Fibroblast of lung (primary cell): ENCODE data around the gene SENP8. TPM values are rescaled to one million over a fixed set of nuclear protein-coding genes. Genes with fewer than 3 reads are reported as not detected.

ENCODE experiments used
- DNase-seq, 2 donors: peaks; one replicate each; pipeline versions ENCODE4 v3.0.0 to v3.0.0-alpha.2; 2010; ENCODE audit warnings: low read depth in 2 of 2
- H2AFZ ChIP-seq: 2 replicates; pipeline ENCODE4 v1.5.1; 2012; ENCODE audit warnings: low read length, control low read depth, inconsistent platforms
- H3K27ac ChIP-seq: 2 replicates; pipeline ENCODE4 v1.5.1; 2011; ENCODE audit warnings: low read length, control low read depth; ENCODE audit not compliant: insufficient read depth
- H3K27me3 ChIP-seq: 2 replicates; pipeline ENCODE4 v1.5.1; 2011; ENCODE audit warnings: mild to moderate bottlenecking, low read length; ENCODE audit not compliant: control insufficient read depth, insufficient read depth
- H3K36me3 ChIP-seq: 2 replicates; pipeline ENCODE4 v1.5.1; 2011; ENCODE audit warnings: low read length; ENCODE audit not compliant: control insufficient read depth, insufficient read depth
- H3K4me1 ChIP-seq: 2 replicates; pipeline ENCODE4 v1.5.1; 2011; ENCODE audit warnings: low read length; ENCODE audit not compliant: control insufficient read depth, insufficient read depth; ENCODE audit errors: extremely low read depth
- H3K4me2 ChIP-seq: 2 replicates; pipeline ENCODE4 v1.5.1; 2011; ENCODE audit warnings: low read length, control low read depth; ENCODE audit not compliant: insufficient read depth; ENCODE audit errors: extremely low read depth
- H3K4me3 ChIP-seq, 4 experiments: fragments of 200-600 bp in 1 of 4; sonication (generic) in 1 of 4; replicated peaks in 1 of 4; 2 replicates each; pipeline ENCODE4 v1.5.1; 2011 to 2016; ENCODE audit warnings: low read length in 4 of 4, low read depth in 3 of 4, mild to moderate bottlenecking in 3 of 4, control low read depth in 2 of 4, inconsistent platforms in 1 of 4, mixed read lengths in 1 of 4; ENCODE audit not compliant: insufficient read depth in 1 of 4; ENCODE audit errors: control extremely low read depth in 1 of 4
- H3K79me2 ChIP-seq: 2 replicates; pipeline ENCODE4 v1.5.1; 2012; ENCODE audit warnings: mild to moderate bottlenecking, low read length, inconsistent platforms; ENCODE audit not compliant: control insufficient read depth, insufficient read depth
- H3K9ac ChIP-seq: 2 replicates; pipeline ENCODE4 v1.5.1; 2011; ENCODE audit warnings: mild to moderate bottlenecking, low read length, control low read depth; ENCODE audit not compliant: insufficient read depth
- H3K9me3 ChIP-seq: 2 replicates; pipeline ENCODE4 v1.5.1; 2012; ENCODE audit warnings: low read depth, low read length; ENCODE audit not compliant: control insufficient read depth, insufficient read depth
- H4K20me1 ChIP-seq: 2 replicates; pipeline ENCODE4 v1.5.1; 2011; ENCODE audit warnings: low read length; ENCODE audit not compliant: control insufficient read depth, insufficient read depth; ENCODE audit errors: extremely low read depth
- EZH2 ChIP-seq: IDR thresholded peaks from 2 replicates; pipeline ENCODE4 v1.5.1; 2012; ENCODE audit warnings: low read length, control low read depth, mild to moderate bottlenecking; ENCODE audit errors: missing control alignments
- polyA plus RNA-seq, 2 donors: library from polyadenylated mRNA; depleted of rRNA in 1 of 2; stranded (reverse) in 1 of 2; unstranded in 1 of 2; fragments of >200 nt; gene quantifications; 2 replicates each; pipeline ENCODE4 v1.2.1, GENCODE V29; 2011 to 2012; ENCODE audit warnings: missing spikeins in 1 of 2
- total RNA-seq: library from RNA; depleted of rRNA; stranded (reverse); fragments of >200 nt; gene quantifications from 2 replicates; pipeline ENCODE4 v1.2.1, GENCODE V29; 2014
- TF ChIP-seq, protein P1 (sequence below), 2 donors: IDR thresholded peaks in 1 of 2; conservative IDR thresholded peaks in 1 of 2; 1 replicate in 1 of 2; 2 replicates in 1 of 2; pipeline ENCODE4 v1.5.1; 2011 to 2012; ENCODE audit warnings: low read length in 2 of 2, control low read depth in 1 of 2, inconsistent platforms in 1 of 2, low read depth in 1 of 2, mild to moderate bottlenecking in 1 of 2

SENP8 gene
- total and polyA plus RNA-seq, 2 donors (not counting 1 experiment from before 2014, with no cell fraction given), result 3.0 to 3.5 TPM

DNA sequence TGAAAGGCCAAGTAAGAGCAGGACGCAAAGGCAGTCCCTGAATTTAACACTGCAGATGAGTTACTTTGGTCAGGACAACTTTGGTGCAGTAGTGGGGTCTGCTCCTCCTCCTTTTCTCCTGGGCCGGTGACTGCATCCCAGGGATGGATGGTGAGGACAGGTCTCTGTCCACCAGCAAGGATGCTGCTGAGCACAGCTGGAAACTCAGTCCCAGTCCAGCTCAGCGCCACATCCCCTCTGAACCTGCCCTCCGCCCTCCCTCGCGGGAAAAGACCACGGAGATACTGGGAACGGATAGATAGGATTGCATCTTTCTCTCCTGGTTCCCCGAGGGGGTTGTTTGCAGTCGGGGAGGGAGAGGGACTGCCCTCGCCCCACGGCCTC, 65.6 kb downstream of the SENP8 start:
- H3K4me3 ChIP-seq, result no peak overlapping the region
- H3K79me2 ChIP-seq, result no peaks in the 10 kb centered on the region
- H3K36me3 ChIP-seq, result no peaks in the 10 kb centered on the region
- H3K4me1 ChIP-seq, result peaks cover 2% of the 10 kb centered on the region
- no peaks in the 10 kb centered on the region for H3K9me3 ChIP-seq
- DNase-seq, result no peak
- H3K27me3 ChIP-seq, result peaks cover 17% of the 10 kb centered on the region
- H2AFZ ChIP-seq, result no peak overlapping the region
- H3K4me2 ChIP-seq, result no peak overlapping the region
- H4K20me1 ChIP-seq, result no peaks in the 10 kb centered on the region
- H3K27ac ChIP-seq, result no peak overlapping the region
- no peak overlapping the region for H3K9ac ChIP-seq
- peak; percentile 11 for TF ChIP-seq EZH2
- TF ChIP-seq, protein P1, sequence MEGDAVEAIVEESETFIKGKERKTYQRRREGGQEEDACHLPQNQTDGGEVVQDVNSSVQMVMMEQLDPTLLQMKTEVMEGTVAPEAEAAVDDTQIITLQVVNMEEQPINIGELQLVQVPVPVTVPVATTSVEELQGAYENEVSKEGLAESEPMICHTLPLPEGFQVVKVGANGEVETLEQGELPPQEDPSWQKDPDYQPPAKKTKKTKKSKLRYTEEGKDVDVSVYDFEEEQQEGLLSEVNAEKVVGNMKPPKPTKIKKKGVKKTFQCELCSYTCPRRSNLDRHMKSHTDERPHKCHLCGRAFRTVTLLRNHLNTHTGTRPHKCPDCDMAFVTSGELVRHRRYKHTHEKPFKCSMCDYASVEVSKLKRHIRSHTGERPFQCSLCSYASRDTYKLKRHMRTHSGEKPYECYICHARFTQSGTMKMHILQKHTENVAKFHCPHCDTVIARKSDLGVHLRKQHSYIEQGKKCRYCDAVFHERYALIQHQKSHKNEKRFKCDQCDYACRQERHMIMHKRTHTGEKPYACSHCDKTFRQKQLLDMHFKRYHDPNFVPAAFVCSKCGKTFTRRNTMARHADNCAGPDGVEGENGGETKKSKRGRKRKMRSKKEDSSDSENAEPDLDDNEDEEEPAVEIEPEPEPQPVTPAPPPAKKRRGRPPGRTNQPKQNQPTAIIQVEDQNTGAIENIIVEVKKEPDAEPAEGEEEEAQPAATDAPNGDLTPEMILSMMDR (conservative IDR thresholded peaks at IDR 0.05 in 1 of 2, IDR thresholded peaks at IDR 0.05 in 1 of 2; ENCODE audit: low read depth in 1 of 2, low read length in 2 of 2), result no peak

DNA sequence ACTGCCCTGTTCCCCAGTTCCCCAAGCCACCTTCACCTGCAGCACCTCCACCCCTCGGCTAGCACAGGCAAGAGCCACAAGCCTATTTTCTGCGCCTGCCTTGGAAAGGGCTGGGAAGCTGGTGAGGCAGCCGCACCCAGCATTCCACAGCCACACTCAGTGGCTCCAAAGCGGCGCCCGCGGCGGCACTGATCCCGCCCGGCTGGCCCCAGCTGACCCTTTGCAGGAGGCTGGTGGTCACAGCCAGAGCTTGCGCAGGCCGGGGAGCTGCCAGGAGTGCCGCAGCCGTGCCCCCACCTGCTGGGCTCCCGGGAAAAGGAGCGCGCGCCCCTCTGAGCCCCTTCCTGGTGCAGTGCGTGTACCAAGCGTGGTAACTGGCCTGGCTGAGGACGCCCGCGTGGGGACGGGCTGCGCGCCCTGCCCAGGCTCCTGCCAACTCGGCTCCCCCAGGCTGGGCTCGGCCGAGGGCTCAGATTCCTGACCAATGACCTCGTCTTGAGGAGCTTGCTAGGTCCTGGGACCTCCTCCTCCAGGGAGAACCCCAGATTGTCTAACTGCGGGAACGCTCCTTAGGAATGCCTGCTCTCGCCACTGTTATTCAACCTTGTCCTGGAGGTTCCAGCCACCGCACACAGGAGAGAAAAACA, 66.1 kb downstream of the SENP8 start:
- DNase-seq, result peak in 1 of 2 donors; percentile 45
- no peaks in the 10 kb centered on the region for H3K36me3 ChIP-seq
- H3K27me3 ChIP-seq, result peaks cover 17% of the 10 kb centered on the region
- H3K9ac ChIP-seq, result no peak overlapping the region
- H3K4me2 ChIP-seq, result no peak overlapping the region
- no peak overlapping the region for H2AFZ ChIP-seq
- TF ChIP-seq, protein P1 (conservative IDR thresholded peaks at IDR 0.05 in 1 of 2, IDR thresholded peaks at IDR 0.05 in 1 of 2; ENCODE audit: low read depth in 1 of 2, low read length in 2 of 2), result no peak
- TF ChIP-seq EZH2, result peak; percentile 61
- peaks cover 2% of the 10 kb centered on the region for H3K4me1 ChIP-seq
- no peak overlapping the region for H3K27ac ChIP-seq
- no peaks in the 10 kb centered on the region for H4K20me1 ChIP-seq
- H3K4me3 ChIP-seq, result peak overlapping the region in 1 of 4 experiments; percentile 30
- no peaks in the 10 kb centered on the region for H3K79me2 ChIP-seq
- no peaks in the 10 kb centered on the region for H3K9me3 ChIP-seq

DNA sequence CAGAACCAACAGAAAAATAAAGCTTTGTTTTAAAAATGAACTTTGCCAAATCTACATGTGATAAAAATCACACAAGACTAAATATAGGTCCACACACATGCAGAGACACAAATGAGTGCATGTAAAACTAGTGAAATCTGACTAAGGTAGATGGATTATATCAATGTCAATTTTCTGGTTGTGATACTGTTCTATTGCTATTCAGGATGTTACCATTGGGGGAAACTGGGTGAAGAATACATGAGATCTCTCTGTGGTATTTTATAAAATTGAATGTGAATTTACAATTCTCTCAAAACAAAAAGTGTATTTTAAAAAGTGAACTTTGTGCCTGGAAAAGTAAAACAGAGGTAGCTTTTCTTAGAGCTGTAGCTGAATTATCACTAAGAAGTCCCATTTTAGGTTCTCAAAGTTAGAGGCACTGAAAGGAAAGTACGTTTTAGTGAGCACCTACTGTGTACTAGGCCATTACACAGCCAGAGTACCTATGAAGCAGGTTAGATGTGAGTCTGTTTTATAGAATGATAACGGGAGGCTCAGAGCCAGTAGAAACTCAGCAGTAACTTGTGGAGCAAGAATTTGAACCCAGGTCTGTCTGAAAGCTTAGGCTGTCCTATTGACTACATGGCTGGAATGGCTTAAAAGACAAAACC, 71.2 kb downstream of the SENP8 start:
- no peak overlapping the region for H3K4me3 ChIP-seq
- TF ChIP-seq EZH2, result no peak
- TF ChIP-seq, protein P1 (conservative IDR thresholded peaks at IDR 0.05 in 1 of 2, IDR thresholded peaks at IDR 0.05 in 1 of 2; ENCODE audit: low read depth in 1 of 2, low read length in 2 of 2), result no peak

More for the DNA sequence above, 71.2 kb downstream of the SENP8 start:
- no peak overlapping the region for H2AFZ ChIP-seq
- no peak for DNase-seq
- no peaks in the 10 kb centered on the region for H4K20me1 ChIP-seq
- peaks cover 12% of the 10 kb centered on the region for H3K27me3 ChIP-seq
- H3K79me2 ChIP-seq, result no peaks in the 10 kb centered on the region
- H3K4me1 ChIP-seq, result no peaks in the 10 kb centered on the region
- H3K4me2 ChIP-seq, result no peak overlapping the region
- H3K36me3 ChIP-seq, result no peaks in the 10 kb centered on the region
- H3K9ac ChIP-seq, result no peak overlapping the region
- no peaks in the 10 kb centered on the region for H3K9me3 ChIP-seq
- no peak overlapping the region for H3K27ac ChIP-seq
